Measurements from ENCODE around the gene OTOGL.
"Not testable (repeated sequence)": the region's sequence is repeated elsewhere in the genome, so short reads cannot be mapped to it uniquely, and the experiment has no call there.

The OTOGL gene

GRCh38 chr12:80188576-80188975 lies 89.2 kb downstream of the OTOGL start:
- DNase-seq (ENCODE audit: low read depth), result no peak

DNA sequence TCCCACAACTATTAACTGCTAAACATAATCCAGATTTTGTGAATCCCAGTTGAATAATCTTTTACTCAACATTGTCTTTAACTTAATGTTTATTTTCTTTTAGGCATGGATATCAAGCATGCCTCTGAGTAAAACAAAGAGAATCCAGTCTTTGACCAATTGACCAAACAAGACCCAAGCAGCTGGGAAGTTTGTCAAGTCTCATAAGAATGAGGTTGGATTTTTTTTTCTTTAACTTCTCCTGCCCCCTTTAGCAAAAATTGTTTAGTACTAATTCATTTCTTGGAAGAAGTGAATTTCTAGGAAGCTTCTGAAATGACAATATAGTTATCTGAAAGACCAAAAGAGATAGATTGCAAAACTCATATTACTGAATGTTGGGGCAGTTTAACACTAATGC lies 89.9 kb downstream of the OTOGL start:
- peak; percentile 22 for DNase-seq (ENCODE audit: low read depth)

- peak; percentile 64 for DNase-seq (ENCODE audit: low read depth)
Observed at GRCh38 chr12:80190001-80190400, 90.7 kb downstream of the OTOGL start.

GRCh38 chr12:80192087-80192486 lies 92.8 kb downstream of the OTOGL start:
- DNase-seq (ENCODE audit: low read depth), result peak; percentile 38

GRCh38 chr12:80193865-80194264 lies 94.5 kb downstream of the OTOGL start:
- no peak for DNase-seq (ENCODE audit: low read depth)

GRCh38 chr12:80195074-80195726 lies 95.9 kb downstream of the OTOGL start:
- peak; percentile 70 for DNase-seq (ENCODE audit: low read depth)

- no peak for DNase-seq (ENCODE audit: low read depth)
Observed at GRCh38 chr12:80195737-80196136, 96.4 kb downstream of the OTOGL start.

GRCh38 chr12:80196419-80196818 lies 97.1 kb downstream of the OTOGL start:
- no peak for DNase-seq (ENCODE audit: low read depth)

DNA sequence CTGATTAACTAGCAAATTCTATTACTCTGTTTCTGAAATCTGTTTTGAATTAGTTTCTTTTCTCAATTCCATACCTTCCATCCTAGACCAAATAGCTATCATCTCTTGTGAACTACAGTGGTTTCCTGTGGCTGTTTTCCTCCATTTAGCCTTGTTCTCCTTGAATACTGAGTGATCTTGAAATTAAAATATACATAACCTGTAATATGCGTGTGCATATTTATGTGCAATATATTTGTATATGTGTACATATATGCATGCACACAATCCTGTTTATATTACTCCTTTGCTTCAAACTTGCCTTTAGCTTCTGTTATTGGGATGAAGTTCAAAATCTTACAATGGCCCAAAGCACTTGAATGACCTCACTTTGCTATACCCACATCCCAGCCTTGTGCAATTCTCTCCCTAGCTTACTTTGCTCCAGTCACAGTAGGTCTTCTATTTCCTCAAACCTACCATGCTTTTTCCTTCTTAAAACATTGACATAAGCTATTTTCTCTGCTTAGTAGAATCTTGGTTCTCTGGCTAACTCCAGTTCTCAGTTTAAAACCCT lies 99.5 kb downstream of the OTOGL start:
- DNase-seq (ENCODE audit: low read depth), result no peak

DNA sequence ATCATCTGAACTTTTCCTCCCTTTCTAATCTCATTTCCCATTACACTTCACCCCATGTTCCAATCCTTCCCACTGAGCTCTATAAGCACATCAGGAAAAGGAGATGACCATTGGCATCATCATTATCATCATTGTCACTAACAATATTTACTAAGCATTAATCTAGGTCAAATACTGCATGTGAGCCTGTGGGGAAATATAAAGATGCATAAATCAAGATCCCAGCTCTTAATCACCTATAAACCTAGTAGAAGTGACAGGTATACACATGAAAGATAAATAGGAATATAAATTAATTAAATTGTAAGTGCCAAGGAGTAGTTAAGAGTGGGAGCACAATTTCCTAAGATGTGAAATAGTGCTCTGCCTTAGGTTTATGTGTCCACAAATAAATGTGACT lies 100.6 kb downstream of the OTOGL start:
- DNase-seq (ENCODE audit: low read depth), result no peak

GRCh38 chr12:80200414-80200813 lies 101.1 kb downstream of the OTOGL start:
- no peak for DNase-seq (ENCODE audit: low read depth)

DNA sequence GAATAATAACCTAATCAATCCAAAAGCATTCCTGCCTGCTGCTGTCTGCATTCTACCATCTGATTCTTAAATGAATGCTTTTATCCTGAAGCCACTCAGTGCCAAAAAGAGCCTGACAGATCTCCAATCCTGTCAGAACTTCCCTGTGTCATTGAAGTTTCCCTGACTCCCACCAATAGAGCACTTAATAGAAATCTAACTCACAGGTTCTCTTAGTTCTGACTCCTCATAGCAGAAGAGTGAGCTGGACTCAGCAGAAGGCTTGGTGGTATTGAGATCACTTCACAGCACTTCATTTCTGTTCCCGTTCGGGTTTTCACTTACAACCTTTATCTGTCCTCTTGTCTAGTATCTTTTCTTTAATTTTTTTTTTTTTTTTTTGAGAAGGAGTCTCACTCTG lies 102.6 kb downstream of the OTOGL start:
- no peak for DNase-seq (ENCODE audit: low read depth)

GRCh38 chr12:80205960-80206359 lies 106.6 kb downstream of the OTOGL start:
- no peak for DNase-seq (ENCODE audit: low read depth)

- no peak for DNase-seq (ENCODE audit: low read depth)
Observed at GRCh38 chr12:80208071-80208470, 108.7 kb downstream of the OTOGL start.

DNA sequence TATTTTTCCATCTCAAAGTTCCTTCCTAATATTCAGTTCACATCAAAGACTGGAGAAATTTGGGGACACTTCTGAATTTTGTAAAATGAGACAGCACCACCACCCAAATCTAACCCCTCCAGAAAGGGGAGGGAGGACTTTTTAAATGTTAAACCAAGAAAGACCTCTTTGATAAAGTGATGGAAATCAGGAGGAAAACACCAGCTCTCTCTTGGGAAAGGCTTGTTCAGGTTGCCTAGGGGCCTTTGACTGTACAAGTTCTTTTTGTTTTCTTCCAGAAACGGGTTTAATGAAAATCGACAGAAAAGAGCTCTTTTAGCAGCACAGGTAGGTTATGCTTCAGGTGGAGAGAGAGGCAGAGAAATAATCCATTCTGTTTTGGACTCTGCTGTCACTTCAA lies 112.3 kb downstream of the OTOGL start:
- no peak for DNase-seq (ENCODE audit: low read depth)

GRCh38 chr12:80212938-80213645 lies 113.8 kb downstream of the OTOGL start:
- DNase-seq (ENCODE audit: low read depth), result no peak

DNA sequence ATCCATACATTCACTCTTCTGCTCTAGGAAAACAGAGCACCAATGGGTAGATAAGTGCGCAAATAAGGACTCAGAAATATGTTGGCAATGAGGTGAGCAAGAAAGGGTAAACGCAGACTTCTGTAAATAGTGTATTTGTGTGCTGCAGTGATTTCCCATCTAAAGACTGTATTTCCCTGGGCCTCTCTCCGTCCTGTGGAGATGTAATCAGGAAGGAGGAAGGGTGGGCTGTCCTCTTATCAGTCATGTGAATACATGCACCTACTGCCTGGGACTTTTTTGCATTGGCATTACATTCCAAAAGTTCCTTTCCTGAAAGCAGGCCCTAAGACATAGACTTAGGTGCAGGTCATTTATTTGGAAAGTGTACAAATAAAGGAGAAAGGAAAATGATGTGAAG lies 114.5 kb downstream of the OTOGL start:
- DNase-seq (ENCODE audit: low read depth), result no peak

DNA sequence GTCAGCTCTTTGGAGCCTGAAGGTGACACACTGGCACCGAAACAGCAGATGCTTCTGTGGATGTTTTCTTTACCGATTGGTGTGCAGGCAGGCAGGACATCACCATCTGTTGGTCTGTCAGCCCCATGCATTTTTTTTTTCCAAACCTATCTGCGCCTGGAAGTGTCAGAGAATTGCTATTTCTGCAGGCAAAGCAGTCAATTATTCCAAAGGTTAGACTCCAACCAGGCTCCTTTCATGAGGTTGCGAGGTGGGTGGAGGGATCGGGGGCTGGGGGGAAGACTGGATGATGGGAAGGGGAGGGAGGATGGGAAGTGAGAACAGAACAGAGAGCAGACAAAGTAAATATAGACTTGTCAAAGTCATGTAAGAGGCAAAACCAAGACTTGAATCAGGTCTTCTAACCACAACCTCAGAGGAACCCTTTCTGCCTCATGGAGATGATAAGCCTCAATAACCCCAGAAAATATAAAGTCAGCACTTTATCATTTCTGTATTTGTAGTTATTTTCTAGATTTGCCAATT lies 117.7 kb downstream of the OTOGL start:
- no peak for DNase-seq (ENCODE audit: low read depth)

DNA sequence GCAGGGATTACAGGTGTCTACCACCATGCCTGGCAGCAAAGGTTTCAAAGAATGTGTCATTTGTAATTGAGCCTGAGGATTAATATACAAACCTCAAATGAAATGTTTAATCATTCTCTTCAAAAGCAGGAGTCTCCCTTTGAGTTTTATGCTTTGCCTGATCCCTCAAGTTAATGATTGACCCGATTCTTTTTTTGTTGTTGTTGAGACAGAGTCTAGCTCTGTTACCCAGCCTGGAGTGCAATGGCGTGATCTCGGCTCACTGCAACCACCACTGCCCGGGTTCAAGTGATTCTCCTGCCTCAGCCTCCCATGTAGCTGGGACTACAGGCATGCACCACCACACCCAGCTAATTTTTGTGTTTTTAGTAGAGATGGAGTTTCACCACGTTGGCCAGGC lies 119.6 kb downstream of the OTOGL start:
- not testable (repeated sequence) for DNase-seq (ENCODE audit: low read depth)

DNA sequence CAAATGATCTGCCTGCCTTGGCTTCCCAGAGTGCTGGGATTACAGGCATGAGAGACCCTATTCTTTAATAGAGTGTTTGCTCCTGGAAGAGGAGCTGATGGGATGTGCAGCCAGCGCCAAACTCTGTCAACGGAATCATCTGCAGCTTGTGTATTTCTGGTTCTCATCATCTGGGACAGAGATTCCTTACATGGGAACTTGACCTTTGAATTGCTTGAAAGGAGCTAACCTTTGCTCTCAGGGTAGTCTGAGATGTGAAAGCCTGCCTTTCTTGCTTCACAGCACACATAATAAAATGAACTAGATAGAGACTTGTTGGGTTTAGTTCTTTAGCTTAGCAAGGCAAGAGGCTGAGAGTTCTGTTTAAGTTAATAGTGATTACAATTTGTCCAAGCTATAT lies 120.0 kb downstream of the OTOGL start:
- DNase-seq (ENCODE audit: low read depth), result no peak

DNA sequence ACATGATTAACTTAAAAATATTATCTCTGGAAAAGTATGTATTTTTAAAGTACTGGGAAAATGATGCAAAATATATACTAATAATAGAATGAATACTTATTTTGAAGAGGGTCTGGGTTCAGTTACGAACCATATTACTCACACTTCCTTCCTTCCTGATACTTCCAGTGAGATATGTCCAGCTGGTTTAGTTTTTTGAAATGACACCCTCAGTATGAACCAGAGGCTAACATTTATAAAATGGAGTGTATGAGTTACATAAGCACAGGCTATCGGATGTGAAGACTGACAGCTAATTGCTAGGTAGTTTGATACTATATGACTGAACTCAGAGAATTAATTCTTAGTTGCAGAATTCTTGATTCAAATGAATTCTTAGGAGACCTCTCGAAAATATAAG lies 122.9 kb downstream of the OTOGL start:
- DNase-seq (ENCODE audit: low read depth), result no peak

- DNase-seq (ENCODE audit: low read depth), result peak; percentile 59
Observed at GRCh38 chr12:80226576-80226975, 127.2 kb downstream of the OTOGL start.

DNA sequence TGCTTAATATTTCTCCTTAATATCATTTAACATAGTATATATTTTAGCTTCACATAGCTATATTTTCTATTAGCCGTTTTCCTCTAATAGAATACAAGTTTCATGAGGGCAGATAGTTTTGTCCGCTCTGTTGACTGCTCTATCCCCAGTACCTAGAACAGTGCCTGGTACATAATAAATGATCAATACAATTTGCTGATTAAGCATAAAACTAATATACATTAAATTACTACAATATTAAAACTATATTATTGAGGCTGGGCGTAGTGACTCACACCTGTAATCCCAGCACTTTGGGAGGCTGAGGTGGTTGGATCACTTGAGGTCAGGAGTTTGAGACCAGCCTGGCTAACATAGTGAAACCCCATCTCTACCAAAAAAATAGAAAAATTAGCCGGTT lies 128.6 kb downstream of the OTOGL start:
- not testable (repeated sequence) for DNase-seq (ENCODE audit: low read depth)

All from amniotic epithelial cell (primary cell).